Upper lobe of left lung (tissue), 4 donors: ENCODE measurements around the gene SLIRP.

ENCODE experiments used
- POLR2A ChIP-seq, 4 donors: fragments of 450-650 bp; IDR thresholded peaks; one replicate each; pipeline ENCODE4 v1.5.1; 2016 to 2017; ENCODE audit warnings: antibody characterized with exemption in 4 of 4, mild to moderate bottlenecking in 2 of 4
- TF ChIP-seq, protein P1 (sequence below), 6 experiments: fragments of 450-650 bp in 4 of 6; fragments of 200-600 bp in 2 of 6; sonication (generic) in 2 of 6; IDR thresholded peaks; one replicate each; pipeline ENCODE4 v1.5.1; 2016 to 2019; ENCODE audit warnings: antibody characterized with exemption in 6 of 6

DNA sequence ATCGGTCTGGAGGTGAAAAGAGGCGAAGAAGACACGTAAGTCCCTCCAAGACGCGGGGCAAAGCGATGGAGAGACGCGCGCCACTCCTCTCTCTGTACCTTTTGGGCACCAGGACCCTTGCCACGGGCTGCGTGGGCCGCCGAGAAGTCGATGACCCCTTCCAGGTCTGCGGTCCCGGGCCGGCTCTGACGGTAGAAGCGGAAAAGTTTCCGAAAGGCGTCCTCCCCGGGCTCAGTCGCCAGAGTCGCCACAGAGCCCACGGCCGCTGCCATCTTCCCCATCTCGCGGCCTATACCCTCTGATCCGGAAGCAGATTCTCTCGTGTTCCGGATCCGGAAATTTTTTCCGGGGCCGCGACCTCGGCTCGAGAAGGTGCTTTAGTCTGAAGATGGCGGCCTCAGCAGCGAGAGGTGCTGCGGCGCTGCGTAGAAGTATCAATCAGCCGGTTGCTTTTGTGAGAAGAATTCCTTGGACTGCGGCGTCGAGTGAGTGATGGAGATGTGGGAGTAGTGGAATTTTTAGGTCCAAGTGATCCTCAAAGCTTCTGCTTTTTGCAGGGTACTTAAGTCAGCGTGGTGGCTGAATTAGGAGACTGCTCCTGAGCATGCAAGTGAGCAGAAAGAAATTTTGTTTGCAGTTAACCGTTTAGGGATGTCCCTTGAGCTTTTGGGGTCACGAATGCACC is at the start of gene SLIRP, which contains the start of gene ALKBH1:
- TF ChIP-seq, protein P1, sequence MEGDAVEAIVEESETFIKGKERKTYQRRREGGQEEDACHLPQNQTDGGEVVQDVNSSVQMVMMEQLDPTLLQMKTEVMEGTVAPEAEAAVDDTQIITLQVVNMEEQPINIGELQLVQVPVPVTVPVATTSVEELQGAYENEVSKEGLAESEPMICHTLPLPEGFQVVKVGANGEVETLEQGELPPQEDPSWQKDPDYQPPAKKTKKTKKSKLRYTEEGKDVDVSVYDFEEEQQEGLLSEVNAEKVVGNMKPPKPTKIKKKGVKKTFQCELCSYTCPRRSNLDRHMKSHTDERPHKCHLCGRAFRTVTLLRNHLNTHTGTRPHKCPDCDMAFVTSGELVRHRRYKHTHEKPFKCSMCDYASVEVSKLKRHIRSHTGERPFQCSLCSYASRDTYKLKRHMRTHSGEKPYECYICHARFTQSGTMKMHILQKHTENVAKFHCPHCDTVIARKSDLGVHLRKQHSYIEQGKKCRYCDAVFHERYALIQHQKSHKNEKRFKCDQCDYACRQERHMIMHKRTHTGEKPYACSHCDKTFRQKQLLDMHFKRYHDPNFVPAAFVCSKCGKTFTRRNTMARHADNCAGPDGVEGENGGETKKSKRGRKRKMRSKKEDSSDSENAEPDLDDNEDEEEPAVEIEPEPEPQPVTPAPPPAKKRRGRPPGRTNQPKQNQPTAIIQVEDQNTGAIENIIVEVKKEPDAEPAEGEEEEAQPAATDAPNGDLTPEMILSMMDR (IDR thresholded peaks at IDR 0.05) = peak in 1 of 6 experiments; percentile 10
- peak in 2 of 4 donors; percentile 59 to 75 for TF ChIP-seq POLR2A (IDR thresholded peaks at IDR 0.05)
